Activated CD4-positive, alpha-beta T cell treated with anti-CD3 and anti-CD28 coated beads for 4 hours (primary cell): ENCODE measurements around the gene FGF14.

Experiments
- DNase-seq, 2 donors: peaks; one replicate each; pipeline ENCODE4 v3.0.0-alpha.2; 2020

FGF14 gene

DNA sequence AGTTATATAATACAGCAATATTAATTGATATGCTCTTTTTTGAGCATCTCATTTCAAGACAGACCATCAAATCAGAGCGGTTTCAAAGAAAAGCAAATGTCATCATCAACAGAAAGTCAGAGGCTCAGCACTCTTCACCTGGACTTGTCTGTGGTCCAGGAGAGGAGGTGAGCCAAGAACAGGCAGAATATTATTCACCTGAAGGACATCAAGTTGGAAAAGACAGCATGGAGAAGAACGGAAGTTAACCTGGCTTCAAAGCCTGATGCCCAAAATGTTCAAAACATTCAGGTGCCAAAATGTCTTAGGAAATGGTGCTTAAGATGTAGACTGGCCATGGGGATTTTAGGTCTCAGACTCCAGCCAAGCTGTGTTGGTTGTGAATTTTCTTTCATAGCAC, 40.7 kb downstream of the FGF14 start:
- DNase-seq = no peak

GRCh38 chr13:102359264-102359663, 42.6 kb downstream of the FGF14 start:
- DNase-seq = no peak

GRCh38 chr13:102355251-102355650, 46.6 kb downstream of the FGF14 start:
- no peak for DNase-seq

DNA sequence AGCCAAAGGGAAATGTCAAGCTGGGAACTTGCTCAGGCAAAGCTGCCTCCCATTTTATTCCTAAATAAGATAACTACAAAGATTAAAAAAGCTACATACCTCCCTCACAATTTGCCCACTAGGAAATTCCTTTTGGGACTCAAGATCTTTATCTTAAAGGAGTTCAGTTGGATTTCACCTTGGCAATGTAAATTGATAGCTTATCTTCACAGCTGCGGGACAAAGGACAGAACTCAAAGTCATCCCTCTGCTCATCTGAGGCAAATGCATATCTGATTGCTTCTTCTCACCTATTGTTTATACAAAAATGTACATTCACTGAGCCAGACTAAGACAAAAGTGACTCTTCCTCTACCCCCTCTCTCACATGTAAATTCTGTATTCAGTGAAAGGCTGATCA, 47.8 kb downstream of the FGF14 start:
- DNase-seq = no peak

GRCh38 chr13:102351521-102351920, 50.3 kb downstream of the FGF14 start:
- DNase-seq = no peak

DNA sequence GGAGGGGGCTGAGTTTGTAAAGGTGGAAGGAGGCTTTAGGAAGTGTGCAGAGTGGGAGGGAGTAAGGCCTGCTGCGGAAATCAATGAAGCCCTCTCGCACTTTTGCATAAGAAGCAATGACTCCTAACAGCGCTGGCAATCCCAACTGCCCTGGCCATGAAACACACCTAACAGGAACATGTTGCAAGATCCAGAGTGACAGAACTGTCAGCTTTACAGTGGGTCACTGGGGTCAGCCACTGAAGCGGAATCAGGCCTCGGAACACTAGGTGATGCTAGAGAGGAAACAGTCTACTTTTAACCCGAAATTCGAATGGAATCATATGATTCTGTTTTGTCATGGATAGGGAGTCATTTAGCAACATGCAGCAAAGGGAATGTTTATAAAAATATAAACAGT, 54.4 kb downstream of the FGF14 start:
- no peak for DNase-seq

GRCh38 chr13:102346769-102347168, 55.1 kb downstream of the FGF14 start:
- DNase-seq = no peak

DNA sequence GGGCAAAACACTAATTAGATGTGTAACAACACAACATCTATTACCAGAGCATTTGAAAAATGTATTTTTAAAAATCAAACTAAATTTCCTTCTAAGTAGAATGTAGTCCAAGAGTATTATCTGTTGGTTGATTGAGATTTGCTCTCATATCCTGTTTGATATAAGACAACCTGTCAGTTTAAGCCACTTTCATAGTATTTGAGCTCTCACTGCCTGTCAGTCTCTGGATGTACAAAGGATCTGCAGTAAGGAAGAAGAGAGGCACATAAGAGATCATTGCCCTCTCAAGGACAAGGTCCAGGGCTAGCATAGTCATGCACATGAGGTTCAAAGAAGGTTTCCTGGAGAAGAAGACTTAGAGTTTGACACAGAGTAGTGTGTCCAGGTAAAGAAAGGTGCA, 57.4 kb downstream of the FGF14 start:
- DNase-seq = no peak

GRCh38 chr13:102333320-102334198, 68.3 kb downstream of the FGF14 start:
- DNase-seq = no peak

DNA sequence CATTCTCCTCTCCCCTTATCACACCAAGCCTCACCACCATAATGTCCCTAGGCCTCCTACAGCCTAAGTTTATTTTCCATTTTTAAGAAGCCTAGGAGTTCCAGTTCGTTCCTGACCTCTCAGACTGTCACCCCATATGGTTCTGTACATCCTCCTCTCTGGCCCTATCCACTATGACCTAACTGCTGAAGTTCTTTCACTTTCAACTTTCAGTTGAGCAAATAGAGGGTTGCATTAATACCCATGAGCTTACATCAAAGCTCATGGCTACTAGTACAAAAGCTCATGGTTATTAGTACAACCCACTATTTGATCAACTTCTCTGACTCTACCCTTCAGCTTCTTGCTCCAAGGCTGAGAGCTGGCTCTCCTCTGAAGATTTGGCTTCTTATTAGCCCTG, 72.9 kb downstream of the FGF14 start:
- DNase-seq = no peak

GRCh38 chr13:102327119-102327617, 74.7 kb downstream of the FGF14 start:
- DNase-seq = no peak

GRCh38 chr13:102326381-102327118, 75.3 kb downstream of the FGF14 start:
- DNase-seq = no peak

DNA sequence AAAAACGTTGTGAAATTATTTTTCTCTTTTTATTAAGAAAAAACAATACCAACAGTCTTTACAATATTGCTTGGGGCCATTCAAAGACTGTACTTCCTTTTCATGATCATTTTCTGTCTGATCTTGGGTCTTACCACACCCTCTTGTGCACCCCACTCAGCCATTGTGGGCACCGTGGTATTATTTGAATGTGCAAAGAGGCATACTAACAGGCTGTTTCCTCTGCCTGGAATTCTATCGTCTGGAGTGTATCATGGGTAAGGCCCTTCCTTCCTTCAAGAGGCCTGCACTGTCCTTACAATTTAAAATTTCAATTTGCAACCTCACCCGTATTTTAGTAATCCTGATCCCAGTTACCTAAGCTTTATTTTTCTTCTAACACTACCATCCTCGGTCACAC, 76.5 kb downstream of the FGF14 start:
- DNase-seq = no peak

- DNase-seq = no peak
These were observed 78.3 kb downstream of the FGF14 start for GRCh38 chr13:102323505-102323904.

DNA sequence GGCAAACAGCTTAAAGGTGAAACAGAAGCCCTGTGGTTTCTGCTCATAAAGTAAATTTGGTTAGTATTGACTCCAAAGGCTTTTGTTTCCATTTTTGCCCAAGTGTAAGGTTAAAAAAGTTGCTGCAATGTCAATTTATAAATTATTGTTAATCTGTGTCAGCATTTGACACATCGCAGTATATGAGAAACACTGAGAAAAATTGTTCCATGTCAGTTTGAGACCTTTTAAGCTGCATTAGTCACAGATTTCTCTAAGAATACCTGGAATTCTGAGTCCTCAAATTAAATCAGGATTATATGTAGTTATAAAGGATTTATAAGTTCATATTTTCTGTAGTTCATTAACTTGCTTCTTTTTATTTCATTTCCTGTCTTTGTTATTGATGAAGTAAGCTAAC, 78.8 kb downstream of the FGF14 start:
- no peak for DNase-seq

DNA sequence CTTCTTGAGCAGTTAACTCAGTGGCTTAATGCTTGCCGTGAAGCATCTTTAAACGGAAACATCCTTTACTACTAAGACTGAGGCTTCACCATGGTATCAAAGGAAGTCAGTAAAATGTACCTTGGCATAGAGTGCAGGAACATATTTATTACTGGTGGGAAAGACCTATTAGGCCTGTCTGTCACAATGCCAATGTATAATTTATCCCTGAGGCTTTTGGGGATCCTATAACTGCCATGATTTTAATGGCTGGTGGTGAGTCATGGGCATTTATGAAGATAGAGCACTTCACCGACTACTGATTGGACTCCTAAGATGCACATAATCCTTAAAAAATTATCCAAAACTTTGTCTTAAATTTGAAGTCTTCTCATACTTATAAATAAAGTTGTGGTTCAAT, 79.6 kb downstream of the FGF14 start:
- no peak for DNase-seq

GRCh38 chr13:102318233-102318632, 83.6 kb downstream of the FGF14 start:
- no peak for DNase-seq

DNA sequence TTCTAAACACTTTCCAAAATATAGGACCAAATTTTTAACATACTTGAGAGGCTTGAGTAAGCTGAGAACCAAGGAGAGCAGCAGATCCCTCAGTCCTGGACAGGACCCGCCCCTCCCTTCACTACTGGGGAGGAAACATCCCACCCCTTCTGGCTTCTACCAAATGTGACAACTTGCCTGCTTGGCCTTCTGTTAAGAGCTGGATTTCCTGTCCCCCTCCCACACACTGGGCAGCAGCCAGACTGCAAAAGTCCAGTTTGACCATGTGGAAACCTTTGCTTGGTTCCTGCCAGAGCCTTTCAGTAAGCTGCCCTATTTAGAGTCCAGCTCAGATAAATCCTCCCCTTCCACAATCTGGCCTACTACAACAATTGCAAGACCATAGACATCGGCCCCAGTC, 84.3 kb downstream of the FGF14 start:
- no peak for DNase-seq

DNA sequence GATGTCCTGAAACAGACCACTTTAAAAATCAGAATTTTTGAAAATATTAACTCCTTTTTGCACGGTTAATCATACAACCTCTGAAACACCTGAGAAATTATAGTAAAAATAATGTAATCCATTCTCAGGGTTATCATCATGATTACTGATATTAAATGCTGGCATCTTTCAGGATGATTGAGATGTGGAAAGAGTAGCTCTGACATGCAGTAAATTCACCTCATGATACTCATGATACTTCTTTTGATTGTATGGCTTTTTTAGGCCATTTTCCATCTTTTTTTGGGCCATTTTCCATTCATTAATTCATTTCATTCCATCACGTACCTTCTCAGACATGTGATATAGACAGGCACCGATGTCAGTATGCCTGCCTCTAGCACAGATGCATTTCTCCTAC, 85.1 kb downstream of the FGF14 start:
- no peak for DNase-seq

GRCh38 chr13:102312841-102313240, 89.0 kb downstream of the FGF14 start:
- DNase-seq = no peak

GRCh38 chr13:102311901-102312300, 89.9 kb downstream of the FGF14 start:
- no peak for DNase-seq

DNA sequence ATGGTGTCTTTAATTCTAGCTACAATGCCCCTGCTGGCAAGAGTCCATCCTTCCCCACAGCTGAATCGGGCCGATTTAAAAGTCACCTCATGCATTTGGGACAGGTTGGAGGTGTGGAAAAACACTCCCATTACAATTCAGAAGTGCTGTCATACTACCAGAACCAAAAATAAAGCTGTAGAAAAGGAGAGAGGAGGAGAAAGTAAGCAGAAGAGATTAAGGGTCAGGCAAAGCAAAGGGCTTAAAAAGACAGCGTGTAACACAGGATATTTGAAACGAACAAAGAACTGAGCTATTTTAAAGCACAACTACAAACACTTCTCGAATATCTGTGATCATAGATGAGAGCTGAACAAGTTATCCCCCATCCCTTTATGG, 90.4 kb downstream of the FGF14 start:
- DNase-seq = no peak

GRCh38 chr13:102310691-102311418, 91.0 kb downstream of the FGF14 start:
- DNase-seq = no peak

DNA sequence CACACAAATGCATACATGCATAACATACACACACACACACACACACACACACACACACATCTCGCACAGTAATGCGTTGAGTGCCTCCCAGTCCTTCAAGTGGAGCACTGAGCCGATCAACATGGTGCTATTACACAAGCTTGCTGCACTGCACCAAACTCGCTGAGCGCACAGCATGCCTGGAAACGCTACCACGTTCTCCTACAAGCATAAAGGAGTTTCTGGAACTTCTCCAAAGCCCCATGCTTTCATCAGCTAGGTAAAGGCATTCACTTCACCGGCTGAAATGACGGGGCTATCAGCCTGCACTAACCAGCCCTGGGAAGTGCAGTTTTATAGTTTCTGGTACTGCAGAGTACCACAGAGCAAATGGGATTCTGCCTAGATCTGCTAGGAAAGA, 92.7 kb downstream of the FGF14 start:
- no peak for DNase-seq
